WI38 (cell line): ENCODE data around the gene CBLC.

Experiments
- H3K4me3 ChIP-seq: 2 replicates; pipeline ENCODE4 v1.5.1; 2011; ENCODE audit warnings: low read depth, mild to moderate bottlenecking, control low read depth, low read length
- CTCF ChIP-seq: IDR thresholded peaks from 2 replicates; pipeline ENCODE4 v1.5.1; 2012; ENCODE audit warnings: low read depth, mild to moderate bottlenecking, control low read depth, low read length

Gene CBLC

GRCh38 chr19:44752816-44753625 is 24.7 kb upstream of the CBLC start:
- H3K4me3 ChIP-seq = peak overlapping the region; percentile 55
- TF ChIP-seq CTCF = no peak

- no peak for TF ChIP-seq CTCF
- H3K4me3 ChIP-seq = peak overlapping the region; percentile 55
These were observed 24.1 kb upstream of the CBLC start for GRCh38 chr19:44753626-44753931.

GRCh38 chr19:44753932-44754749 is 23.5 kb upstream of the CBLC start:
- H3K4me3 ChIP-seq = peak overlapping the region; percentile 55
- TF ChIP-seq CTCF = no peak

- peak overlapping the region; percentile 27 for H3K4me3 ChIP-seq
- no peak for TF ChIP-seq CTCF
These were observed 23.0 kb upstream of the CBLC start for GRCh38 chr19:44754750-44755080.

- TF ChIP-seq CTCF = no peak
- no peak overlapping the region for H3K4me3 ChIP-seq
These were observed 22.5 kb upstream of the CBLC start for GRCh38 chr19:44755219-44755618.

- H3K4me3 ChIP-seq = no peak overlapping the region
- no peak for TF ChIP-seq CTCF
These were observed 21.6 kb upstream of the CBLC start for GRCh38 chr19:44756089-44756562.
